ENCODE measurements around the gene OPHN1. TPM values are rescaled to one million over a fixed set of nuclear protein-coding genes. Genes with fewer than 3 reads are reported as not detected.

The OPHN1 gene
- total and polyA plus RNA-seq, 10 of the 15 experiments (the other 5 are each of a cell fraction or from before 2014, with no cell fraction given) = under 0.01 to 0.03 (median 0.03) TPM; not detected in 6

DNA sequence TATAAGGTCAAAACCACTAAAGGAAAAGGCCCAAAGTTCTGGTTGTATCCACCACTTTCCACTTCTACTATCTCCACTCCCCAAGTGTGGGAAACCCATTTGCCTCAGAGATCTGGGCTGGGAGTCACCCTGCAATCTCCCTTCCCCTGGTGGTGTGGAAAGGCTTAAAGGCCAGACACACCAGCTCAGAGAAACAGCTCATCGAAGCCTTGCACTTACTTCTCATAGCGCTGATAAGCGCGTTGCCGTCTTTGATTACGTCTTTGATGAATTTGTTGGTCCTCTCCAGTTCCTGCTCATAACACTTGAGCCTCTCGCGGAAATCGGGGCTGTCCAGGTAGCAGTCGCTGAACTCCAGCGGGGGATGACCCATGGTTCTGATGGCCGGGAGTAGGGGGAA is 647 bp downstream of the OPHN1 start (continued):
- TF ChIP-seq, protein P1, sequence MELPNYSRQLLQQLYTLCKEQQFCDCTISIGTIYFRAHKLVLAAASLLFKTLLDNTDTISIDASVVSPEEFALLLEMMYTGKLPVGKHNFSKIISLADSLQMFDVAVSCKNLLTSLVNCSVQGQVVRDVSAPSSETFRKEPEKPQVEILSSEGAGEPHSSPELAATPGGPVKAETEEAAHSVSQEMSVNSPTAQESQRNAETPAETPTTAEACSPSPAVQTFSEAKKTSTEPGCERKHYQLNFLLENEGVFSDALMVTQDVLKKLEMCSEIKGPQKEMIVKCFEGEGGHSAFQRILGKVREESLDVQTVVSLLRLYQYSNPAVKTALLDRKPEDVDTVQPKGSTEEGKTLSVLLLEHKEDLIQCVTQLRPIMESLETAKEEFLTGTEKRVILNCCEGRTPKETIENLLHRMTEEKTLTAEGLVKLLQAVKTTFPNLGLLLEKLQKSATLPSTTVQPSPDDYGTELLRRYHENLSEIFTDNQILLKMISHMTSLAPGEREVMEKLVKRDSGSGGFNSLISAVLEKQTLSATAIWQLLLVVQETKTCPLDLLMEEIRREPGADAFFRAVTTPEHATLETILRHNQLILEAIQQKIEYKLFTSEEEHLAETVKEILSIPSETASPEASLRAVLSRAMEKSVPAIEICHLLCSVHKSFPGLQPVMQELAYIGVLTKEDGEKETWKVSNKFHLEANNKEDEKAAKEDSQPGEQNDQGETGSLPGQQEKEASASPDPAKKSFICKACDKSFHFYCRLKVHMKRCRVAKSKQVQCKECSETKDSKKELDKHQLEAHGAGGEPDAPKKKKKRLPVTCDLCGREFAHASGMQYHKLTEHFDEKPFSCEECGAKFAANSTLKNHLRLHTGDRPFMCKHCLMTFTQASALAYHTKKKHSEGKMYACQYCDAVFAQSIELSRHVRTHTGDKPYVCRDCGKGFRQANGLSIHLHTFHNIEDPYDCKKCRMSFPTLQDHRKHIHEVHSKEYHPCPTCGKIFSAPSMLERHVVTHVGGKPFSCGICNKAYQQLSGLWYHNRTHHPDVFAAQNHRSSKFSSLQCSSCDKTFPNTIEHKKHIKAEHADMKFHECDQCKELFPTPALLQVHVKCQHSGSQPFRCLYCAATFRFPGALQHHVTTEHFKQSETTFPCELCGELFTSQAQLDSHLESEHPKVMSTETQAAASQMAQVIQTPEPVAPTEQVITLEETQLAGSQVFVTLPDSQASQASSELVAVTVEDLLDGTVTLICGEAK (IDR thresholded peaks at IDR 0.05; ENCODE audit: borderline replicate concordance) = no peak
- TF ChIP-seq NR2C1 (IDR thresholded peaks at IDR 0.05) = no peak
- TF ChIP-seq NR2F1 (conservative IDR thresholded peaks at IDR 0.05) = no peak
- TF ChIP-seq TBL1XR1 (IDR thresholded peaks at IDR 0.05; ENCODE audit: low read depth, low read length) = no peak
- no peak for TF ChIP-seq BRCA1 (IDR thresholded peaks at IDR 0.05; ENCODE audit: low read depth, low read length)
- TF ChIP-seq, protein P2, sequence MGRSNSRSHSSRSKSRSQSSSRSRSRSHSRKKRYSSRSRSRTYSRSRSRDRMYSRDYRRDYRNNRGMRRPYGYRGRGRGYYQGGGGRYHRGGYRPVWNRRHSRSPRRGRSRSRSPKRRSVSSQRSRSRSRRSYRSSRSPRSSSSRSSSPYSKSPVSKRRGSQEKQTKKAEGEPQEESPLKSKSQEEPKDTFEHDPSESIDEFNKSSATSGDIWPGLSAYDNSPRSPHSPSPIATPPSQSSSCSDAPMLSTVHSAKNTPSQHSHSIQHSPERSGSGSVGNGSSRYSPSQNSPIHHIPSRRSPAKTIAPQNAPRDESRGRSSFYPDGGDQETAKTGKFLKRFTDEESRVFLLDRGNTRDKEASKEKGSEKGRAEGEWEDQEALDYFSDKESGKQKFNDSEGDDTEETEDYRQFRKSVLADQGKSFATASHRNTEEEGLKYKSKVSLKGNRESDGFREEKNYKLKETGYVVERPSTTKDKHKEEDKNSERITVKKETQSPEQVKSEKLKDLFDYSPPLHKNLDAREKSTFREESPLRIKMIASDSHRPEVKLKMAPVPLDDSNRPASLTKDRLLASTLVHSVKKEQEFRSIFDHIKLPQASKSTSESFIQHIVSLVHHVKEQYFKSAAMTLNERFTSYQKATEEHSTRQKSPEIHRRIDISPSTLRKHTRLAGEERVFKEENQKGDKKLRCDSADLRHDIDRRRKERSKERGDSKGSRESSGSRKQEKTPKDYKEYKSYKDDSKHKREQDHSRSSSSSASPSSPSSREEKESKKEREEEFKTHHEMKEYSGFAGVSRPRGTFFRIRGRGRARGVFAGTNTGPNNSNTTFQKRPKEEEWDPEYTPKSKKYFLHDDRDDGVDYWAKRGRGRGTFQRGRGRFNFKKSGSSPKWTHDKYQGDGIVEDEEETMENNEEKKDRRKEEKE (IDR thresholded peaks at IDR 0.05) = no peak
- TF ChIP-seq, protein P3, sequence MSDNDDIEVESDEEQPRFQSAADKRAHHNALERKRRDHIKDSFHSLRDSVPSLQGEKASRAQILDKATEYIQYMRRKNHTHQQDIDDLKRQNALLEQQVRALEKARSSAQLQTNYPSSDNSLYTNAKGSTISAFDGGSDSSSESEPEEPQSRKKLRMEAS (IDR thresholded peaks at IDR 0.05; ENCODE audit: low read depth, low read length) = no peak
